Choroid plexus epithelial cell (primary cell): ENCODE results near the gene NOS3.

Source experiments
- DNase-seq: peaks from one replicate; pipeline ENCODE4 v3.0.0-alpha.2; 2010; ENCODE audit warnings: low read depth
- H3K4me3 ChIP-seq: 2 replicates; pipeline ENCODE4 v1.5.1; 2011; ENCODE audit warnings: low read depth, mild to moderate bottlenecking, control low read depth, low read length, moderate library complexity
- TF ChIP-seq, protein P1 (sequence below): conservative IDR thresholded peaks from 2 replicates; pipeline ENCODE4 v1.5.1; 2011; ENCODE audit warnings: low read depth, mild to moderate bottlenecking, control low read depth, inconsistent platforms, low read length, moderate library complexity

Gene NOS3

DNA sequence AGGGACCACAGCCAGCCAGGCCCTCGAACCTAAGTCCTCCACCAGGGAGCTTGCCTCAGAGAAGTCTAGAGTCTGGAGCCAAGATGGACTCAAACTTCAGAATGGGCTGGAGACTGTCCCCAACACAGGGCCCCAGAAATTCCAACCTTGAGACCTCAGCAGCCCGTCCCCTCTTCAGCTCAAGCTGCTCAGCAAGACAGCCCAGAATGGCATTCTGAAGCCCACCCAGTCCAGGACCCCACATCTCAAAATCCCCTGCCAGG, 28.6 kb upstream of the NOS3 start:
- TF ChIP-seq, protein P1, sequence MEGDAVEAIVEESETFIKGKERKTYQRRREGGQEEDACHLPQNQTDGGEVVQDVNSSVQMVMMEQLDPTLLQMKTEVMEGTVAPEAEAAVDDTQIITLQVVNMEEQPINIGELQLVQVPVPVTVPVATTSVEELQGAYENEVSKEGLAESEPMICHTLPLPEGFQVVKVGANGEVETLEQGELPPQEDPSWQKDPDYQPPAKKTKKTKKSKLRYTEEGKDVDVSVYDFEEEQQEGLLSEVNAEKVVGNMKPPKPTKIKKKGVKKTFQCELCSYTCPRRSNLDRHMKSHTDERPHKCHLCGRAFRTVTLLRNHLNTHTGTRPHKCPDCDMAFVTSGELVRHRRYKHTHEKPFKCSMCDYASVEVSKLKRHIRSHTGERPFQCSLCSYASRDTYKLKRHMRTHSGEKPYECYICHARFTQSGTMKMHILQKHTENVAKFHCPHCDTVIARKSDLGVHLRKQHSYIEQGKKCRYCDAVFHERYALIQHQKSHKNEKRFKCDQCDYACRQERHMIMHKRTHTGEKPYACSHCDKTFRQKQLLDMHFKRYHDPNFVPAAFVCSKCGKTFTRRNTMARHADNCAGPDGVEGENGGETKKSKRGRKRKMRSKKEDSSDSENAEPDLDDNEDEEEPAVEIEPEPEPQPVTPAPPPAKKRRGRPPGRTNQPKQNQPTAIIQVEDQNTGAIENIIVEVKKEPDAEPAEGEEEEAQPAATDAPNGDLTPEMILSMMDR: no peak
- DNase-seq: no peak
- H3K4me3 ChIP-seq: no peak overlapping the region

DNA sequence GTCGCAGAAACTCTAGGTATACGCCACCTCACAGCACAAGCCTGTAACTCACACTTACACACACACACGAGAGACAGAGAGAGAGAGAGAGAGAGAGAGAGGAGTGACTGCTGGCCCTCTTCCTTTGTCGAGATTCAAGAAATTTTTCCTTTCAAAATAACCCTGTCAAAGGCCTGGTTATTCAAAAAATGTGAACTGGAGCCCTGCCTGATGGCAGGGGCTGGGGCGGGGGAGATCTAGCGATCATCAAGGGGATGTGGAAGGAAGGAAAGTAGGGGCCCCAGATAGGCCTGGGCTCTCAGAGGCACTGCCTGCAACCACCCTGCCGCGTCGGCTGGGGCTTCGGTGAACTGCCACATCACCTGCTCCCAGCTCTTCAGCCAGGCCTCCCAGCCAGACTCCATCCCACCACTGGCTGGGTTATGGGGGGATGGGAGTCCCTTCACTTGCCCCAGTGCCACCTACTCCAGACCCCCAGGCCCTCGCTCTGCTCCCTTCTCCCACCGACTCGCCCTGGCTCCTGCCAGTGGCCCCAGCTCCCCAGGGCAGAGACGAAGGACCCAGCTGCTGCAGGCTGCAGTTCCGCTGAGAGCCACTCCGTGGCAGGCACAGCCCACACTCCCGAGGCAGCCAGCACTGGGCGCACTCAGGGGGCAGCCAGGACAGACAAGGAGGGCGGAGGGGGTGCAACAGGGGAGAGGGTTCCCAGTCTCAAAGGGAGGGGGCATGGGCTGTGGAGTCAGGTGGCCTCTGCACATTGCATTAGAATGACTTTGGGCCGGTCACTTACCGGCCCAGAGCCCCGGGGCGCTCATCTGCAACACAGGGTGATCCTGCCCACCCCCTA, 28.0 kb upstream of the NOS3 start:
- TF ChIP-seq, protein P1: peak; percentile 95
- DNase-seq: peak; percentile 58
- H3K4me3 ChIP-seq: no peak overlapping the region

DNA sequence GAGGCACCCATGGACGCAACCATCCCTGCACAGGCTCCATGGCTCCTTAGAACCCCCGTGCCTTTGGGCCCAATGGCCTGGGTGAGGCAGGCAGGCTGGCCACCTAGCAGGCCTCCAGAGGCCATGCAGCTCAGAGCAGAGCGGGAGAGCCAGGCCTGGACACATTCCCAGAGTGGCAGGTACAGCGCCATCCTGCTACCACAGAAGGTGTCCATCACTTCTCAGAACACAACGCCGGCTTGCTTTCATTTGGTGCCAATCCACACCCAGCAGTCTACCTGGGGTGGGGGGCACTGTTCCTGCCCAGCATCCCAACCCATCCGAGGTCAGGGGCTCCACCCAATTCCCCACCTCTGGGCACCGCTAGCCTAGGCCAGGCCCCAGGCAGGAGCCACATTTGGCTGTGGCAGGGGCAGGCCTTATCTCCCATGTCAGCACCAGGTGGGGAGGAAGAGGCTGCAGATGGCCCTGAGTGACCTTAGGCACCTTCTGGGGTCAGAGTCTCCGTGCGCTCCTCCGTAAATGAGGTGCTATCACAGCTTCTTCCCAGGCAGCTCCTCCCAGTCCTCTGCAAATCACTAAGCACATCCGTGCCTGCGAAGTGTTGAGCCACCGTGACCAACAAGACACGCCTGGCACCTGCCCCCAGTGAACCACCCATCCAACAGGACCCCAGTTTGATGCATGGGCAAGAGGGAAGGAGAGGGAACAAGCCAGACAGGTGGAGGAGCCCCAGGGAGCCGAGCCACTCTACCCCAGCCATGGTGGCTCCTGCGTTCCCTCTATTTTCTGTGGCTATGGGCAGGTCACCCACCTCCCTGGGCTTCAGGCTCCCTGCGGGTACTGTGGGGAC, 26.9 kb upstream of the NOS3 start:
- TF ChIP-seq, protein P1: no peak
- DNase-seq: no peak
- H3K4me3 ChIP-seq: no peak overlapping the region

DNA sequence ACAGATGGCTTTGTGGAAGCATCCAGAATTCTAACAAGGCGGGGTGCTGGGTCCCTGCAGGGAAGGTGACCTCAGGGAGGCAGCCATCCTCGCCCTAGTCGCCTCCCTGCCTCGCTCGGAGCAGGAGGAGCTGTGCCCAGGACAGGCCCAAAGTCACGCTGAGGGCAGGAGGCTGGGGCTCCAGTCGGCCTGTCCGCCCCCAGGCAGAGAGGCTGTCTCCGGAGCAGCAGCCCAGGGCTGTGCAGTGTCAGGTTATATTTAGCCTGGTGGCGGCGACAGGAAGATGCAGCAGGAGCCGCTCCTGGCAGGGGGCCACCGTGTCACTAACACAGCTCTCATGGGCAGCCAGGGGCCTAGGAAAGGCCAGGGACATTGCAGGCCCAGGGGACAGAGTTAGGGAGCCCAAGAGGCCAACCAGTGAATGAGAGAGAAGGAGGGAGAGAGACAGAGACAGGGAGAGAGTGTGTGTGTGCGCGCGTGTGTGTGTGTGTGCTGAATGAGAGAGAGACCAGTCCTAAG, 26.2 kb upstream of the NOS3 start:
- no peak for DNase-seq
- TF ChIP-seq, protein P1: no peak
- no peak overlapping the region for H3K4me3 ChIP-seq

DNA sequence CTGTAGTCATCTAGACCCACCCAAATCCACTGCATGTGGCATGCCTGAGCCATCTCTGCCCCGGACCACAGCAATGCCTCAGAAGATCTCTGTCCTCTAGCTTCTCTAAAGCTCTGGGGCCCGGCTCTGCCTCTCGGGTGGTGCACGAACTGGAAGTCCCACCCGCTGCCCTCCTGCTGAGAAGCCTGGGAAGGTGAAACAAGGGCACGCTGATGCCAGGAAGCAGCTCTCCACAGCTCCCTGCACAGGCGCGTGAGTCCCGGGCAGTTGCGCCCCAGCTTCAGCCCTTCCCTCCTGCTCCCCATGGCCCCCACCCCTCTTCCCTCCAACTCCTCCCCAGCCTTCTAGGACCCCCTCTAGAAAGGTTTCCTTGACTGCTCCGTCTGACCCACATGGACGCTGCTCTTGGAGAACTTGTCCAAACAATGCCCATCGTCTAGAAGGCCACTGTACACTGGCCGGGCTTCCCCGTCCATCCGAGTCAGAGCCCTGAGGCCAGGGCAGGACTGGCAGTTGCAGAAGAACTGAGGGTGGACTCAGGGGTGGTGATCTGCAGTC, 25.5 kb upstream of the NOS3 start:
- no peak for DNase-seq
- no peak overlapping the region for H3K4me3 ChIP-seq
- TF ChIP-seq, protein P1: no peak

DNA sequence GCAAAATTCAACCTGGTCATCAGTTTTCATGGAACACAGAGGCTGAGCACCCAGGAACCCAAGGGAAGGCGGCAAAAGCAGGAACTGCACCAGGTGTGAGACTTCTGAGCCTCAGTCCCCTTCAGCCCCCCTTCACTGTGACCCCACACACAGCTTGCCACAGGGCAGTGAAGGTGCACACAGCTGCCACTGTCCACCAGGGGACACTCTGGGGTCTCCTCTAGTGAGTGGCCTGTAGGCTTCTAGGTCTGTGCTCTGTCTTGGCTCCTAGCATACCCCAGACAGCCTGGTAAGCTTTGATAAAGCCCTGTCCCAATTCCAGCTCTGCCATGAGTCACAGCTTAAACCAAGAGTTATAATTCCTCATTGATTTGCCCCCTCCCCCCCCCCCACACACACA, 24.8 kb upstream of the NOS3 start:
- DNase-seq: no peak
- TF ChIP-seq, protein P1: peak; percentile 11
- no peak overlapping the region for H3K4me3 ChIP-seq
